ENCODE results near the gene SHROOM1.

DNA sequence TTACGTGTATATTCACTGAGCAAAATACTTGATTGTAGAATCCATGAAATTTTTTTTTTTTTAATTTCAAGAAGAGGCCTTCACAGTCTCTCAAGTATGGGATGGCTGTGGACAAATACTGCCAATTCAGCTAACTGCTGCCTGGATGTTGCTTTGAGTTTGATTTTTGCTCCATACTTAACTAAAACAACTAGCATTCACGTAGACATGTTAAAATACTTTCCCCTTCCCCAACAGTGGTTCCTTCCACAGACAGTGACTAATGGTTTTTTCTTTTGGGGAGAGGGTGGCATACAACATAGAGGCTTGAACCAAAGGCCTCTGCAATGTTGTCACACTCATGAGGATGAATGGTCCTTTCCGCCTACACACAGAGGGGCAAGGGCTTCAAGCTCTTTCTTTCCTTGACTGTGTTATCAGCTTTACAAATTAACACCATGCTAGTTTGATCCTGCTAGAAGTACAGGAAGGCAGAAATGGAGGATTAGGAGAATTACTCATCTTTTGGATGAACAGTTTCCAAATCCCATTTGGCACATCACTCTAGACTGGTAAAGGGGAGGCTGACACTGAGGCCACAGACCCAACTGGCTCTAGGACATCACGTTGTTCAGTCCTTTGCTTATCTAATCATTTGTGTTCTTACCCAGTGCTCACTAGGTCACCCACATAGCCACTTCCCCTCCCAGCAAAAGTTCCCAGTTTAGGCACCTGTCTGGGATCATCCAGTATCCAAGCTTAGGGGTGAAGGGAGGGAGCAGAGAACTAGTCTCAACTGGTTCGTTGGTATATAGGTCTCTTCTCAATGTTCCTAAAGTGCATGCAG lies 41.2 kb upstream of the SHROOM1 start:
- TF ChIP-seq POLR2AphosphoS5 (IDR thresholded peaks at IDR 0.05; ENCODE audit: low read depth, low read length) (no peak), POLR2A (IDR thresholded peaks at IDR 0.05; ENCODE audit: low read depth, low read length) (peak; percentile 45), TAF1 (IDR thresholded peaks at IDR 0.05; ENCODE audit: borderline replicate concordance, low read depth, low read length) (no peak)
